Natural killer cell (primary cell): ENCODE results near the gene SELE. TPM values are rescaled to one million over a fixed set of nuclear protein-coding genes. Genes with fewer than 3 reads are reported as not detected.

Experiments used
- ATAC-seq, 3 donors: fragments of 150-1000 bp in 2 of 3; fragments of 200-7000 bp in 1 of 3; cut with Tn5 transposase; 1 replicate in 1 of 3; 2 replicates in 2 of 3; pipeline ENCODE4 v1.10.0; 2021; ENCODE audit warnings: mild to moderate bottlenecking in 2 of 3, moderate library complexity in 2 of 3
- DNase-seq, 2 donors: peaks; one replicate each; pipeline versions ENCODE4 v3.0.0 to v3.0.0-alpha.2; 2013 to 2021; ENCODE audit warnings: mixed read lengths in 1 of 2
- H3K27ac ChIP-seq: one replicate; pipeline ENCODE4 v1.5.1; 2013; ENCODE audit warnings: mild to moderate bottlenecking, low read length
- H3K27me3 ChIP-seq: one replicate; pipeline ENCODE4 v1.6.1; 2013; ENCODE audit warnings: low read length; ENCODE audit not compliant: control insufficient read depth, insufficient read depth
- H3K36me3 ChIP-seq: one replicate; pipeline ENCODE4 v1.6.1; 2013; ENCODE audit warnings: low read length; ENCODE audit not compliant: control insufficient read depth, insufficient read depth
- H3K4me1 ChIP-seq: one replicate; pipeline ENCODE4 v1.6.1; 2013; ENCODE audit warnings: low read length; ENCODE audit not compliant: control insufficient read depth, insufficient read depth
- H3K4me3 ChIP-seq: one replicate; pipeline ENCODE4 v1.5.1; 2013; ENCODE audit warnings: low read length
- H3K9me3 ChIP-seq: one replicate; pipeline ENCODE4 v1.6.1; 2013; ENCODE audit warnings: low read length; ENCODE audit not compliant: control insufficient read depth, insufficient read depth
- H3K27ac Mint-ChIP-seq, 2 donors: one replicate each; pipeline ENCODE4 v1.8.0; 2022; ENCODE audit warnings: mild to moderate bottlenecking in 2 of 2, mixed read lengths in 2 of 2, moderate library complexity in 1 of 2
- H3K27me3 Mint-ChIP-seq, 2 donors: one replicate each; pipeline ENCODE4 v1.8.0; 2022; ENCODE audit warnings: low read depth in 2 of 2, mixed read lengths in 2 of 2
- H3K36me3 Mint-ChIP-seq: one replicate; pipeline ENCODE4 v1.8.0; 2022; ENCODE audit warnings: mixed read lengths
- H3K4me1 Mint-ChIP-seq, 2 donors: one replicate each; pipeline ENCODE4 v1.8.0; 2022; ENCODE audit warnings: mixed read lengths in 2 of 2
- H3K4me3 Mint-ChIP-seq: one replicate; pipeline ENCODE4 v1.8.0; 2022; ENCODE audit warnings: mild to moderate bottlenecking, moderate library complexity, mixed read lengths
- H3K9me3 Mint-ChIP-seq, 2 donors: one replicate each; pipeline ENCODE4 v1.8.0; 2022; ENCODE audit warnings: mixed read lengths in 2 of 2
- CTCF ChIP-seq: fragments of 200-600 bp; IDR thresholded peaks from one replicate; pipeline ENCODE4 v1.8.0; 2022; ENCODE audit warnings: antibody characterized with exemption
- WGBS: methylation state at CpG from one replicate; pipeline ENCODE4 v1.1.7; 2013; ENCODE audit warnings: missing lambda C conversion rate; ENCODE audit not compliant: insufficient coverage; 5-methylcytosine and 5-hydroxymethylcytosine counted together
- intact Hi-C: fragments of 100-400 bp; cut with micrococcal nuclease; formaldehyde crosslinking; loops from one replicate; pipeline ENCODE4 v1.14.2; 2022
- total RNA-seq, 4 donors: library from RNA; stranded (reverse); fragments of 120-200 nt in 1 of 4; gene quantifications; one replicate each; pipeline versions ENCODE4 v1.2.3 to v1.2.4, GENCODE V29; 2013 to 2022

Gene SELE
- total RNA-seq, 3 donors from 2014 or later (not counting 1 experiment from before 2014, with no cell fraction given) = not detected

DNA sequence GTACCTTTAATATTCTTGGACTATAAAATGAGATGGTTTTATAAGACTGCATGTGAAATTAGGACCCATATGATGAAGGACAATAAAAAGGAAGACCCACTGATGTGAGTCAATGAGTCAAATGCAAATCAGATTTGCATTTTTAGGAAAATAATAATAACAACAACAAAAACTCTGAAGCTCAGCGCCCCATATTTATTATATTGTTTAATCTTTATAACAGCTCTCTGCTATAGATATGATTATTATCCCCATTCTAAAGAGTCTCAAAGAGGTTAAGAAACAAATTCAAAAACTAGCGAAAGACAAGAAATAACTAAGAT, 21.6 kb downstream of the SELE start:
- H3K4me1 Mint-ChIP-seq = peaks cover 28 to 32% of the 10 kb centered on the region in 2 donors
- Histone ChIP-seq H3K27me3 (no peaks in the 10 kb centered on the region), H3K9me3 (no peaks in the 10 kb centered on the region), H3K27ac (no peak overlapping the region), H3K4me1 (peaks cover 4% of the 10 kb centered on the region), H3K4me3 (no peak overlapping the region), H3K36me3 (peaks cover 12% of the 10 kb centered on the region)
- intact Hi-C loops = loop anchor here (1.0 to 10.0 kb wide), 4 partner anchors 103 to 162 kb away; partner anchors contain the start of gene F5
- WGBS = 100% methylated on average over 1 of the region's 2 CpGs
- DNase-seq = no peak
- peaks cover 8 to 18% of the 10 kb centered on the region in 2 donors for H3K27me3 Mint-ChIP-seq
- H3K36me3 Mint-ChIP-seq = peaks cover 9% of the 10 kb centered on the region
- no peaks in the 10 kb centered on the region for H3K9me3 Mint-ChIP-seq
- peak; percentile 26 for TF ChIP-seq CTCF
- H3K4me3 Mint-ChIP-seq = peak overlapping the region; percentile 77
- H3K27ac Mint-ChIP-seq = peak overlapping the region; percentile 27 to 63
- no peak for ATAC-seq

DNA sequence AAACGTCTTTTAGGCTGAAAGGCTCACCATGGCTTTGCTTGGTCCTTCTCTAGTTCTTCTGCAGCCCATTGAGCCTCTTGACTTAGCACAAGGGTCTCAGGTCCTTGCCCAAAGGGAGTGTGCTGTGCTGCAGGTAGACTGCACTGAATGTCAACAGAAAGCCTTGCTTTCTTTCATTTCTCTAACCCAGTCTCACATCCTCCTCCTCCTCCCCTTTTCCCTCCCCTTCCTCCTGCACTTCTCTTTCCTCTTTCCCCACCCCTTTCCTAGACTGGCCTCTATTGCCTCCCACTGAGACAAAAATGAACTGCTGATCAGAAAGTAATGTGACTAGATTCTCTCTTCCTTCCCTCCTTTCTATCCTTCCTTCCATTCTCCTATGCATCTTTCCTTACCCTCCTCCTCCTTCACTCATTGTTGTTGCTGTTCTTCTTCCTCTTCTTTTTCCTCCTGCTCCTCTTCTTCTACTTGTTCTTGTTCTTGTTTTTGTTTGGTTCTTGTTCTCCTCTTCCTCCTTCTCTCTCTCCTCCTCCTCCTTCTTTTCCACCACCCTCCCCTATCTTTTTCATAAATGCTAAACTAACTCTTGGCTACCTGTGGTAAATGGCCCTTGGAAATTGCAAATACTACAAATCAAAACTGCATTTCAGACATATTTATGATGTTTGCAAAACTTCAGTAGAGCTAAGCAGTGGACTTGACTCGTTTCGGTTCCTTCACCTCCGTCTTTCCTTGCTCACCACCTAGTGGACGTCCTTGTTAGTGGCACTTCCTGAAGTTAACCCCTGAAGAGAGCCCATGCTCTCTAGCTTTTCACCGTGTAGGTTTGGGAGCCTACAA, 22.2 kb downstream of the SELE start, which contains the start of gene SELL:
TSS of gene SELL (minus strand) at position 152 of the 840 bp plus-strand sequence. CDS start at position 30, 122 bp downstream.
- Histone ChIP-seq H3K27ac (peak within 1 kb of the TSS; percentile 49), H3K36me3 (peaks cover 18% of the 10 kb centered on the region), H3K27me3 (no peaks in the 10 kb centered on the region), H3K4me1 (peaks cover 4% of the 10 kb centered on the region), H3K9me3 (no peaks in the 10 kb centered on the region), H3K4me3 (peak within 1 kb of the TSS; percentile 55)
- H3K4me1 Mint-ChIP-seq = peaks cover 32 to 38% of the 10 kb centered on the region in 2 donors
- intact Hi-C loops = loop anchor here (1.0 to 10.0 kb wide), 4 partner anchors 103 to 161 kb away; partner anchors contain the start of gene F5
- H3K36me3 Mint-ChIP-seq = peaks cover 13% of the 10 kb centered on the region
- WGBS = under 1% methylated on average over 6 of the region's 6 CpGs
- peak within 1 kb of the TSS; percentile 27 to 90 for H3K27ac Mint-ChIP-seq
- ATAC-seq = peak; percentile 89 to 93 (median 91)
- peak; percentile 61 to 91 for DNase-seq
- peaks cover 8 to 18% of the 10 kb centered on the region in 2 donors for H3K27me3 Mint-ChIP-seq
- H3K9me3 Mint-ChIP-seq = no peaks in the 10 kb centered on the region
- H3K4me3 Mint-ChIP-seq = peak within 1 kb of the TSS; percentile 77
- peak; percentile 93 for TF ChIP-seq CTCF

DNA sequence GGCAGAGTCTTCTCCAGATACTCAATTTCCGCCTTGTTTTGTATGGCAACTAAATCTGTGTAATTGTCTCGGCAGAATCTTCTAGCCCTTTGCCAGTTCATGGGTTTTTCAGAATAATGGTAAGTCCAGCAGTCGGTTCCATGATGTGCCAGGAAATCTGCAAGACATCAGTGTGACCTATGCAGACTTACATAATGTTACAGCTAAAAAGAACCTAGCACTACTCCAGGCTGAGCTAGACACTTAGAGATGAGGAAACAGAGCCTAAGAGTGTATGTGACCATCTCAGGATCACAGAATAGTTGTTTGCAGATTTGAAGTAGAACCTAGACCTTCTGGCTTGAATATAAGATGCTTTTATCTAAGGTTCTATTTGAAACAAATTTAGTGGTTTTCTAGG, 25.2 kb downstream of the SELE start:
- Histone ChIP-seq H3K9me3 (no peaks in the 10 kb centered on the region), H3K4me1 (peaks cover 7% of the 10 kb centered on the region), H3K4me3 (peak overlapping the region; percentile 55), H3K36me3 (peaks cover 48% of the 10 kb centered on the region), H3K27me3 (no peaks in the 10 kb centered on the region), H3K27ac (peak overlapping the region; percentile 30)
- peak overlapping the region; percentile 77 for H3K4me3 Mint-ChIP-seq
- TF ChIP-seq CTCF = no peak
- peak overlapping the region; percentile 84 to 95 for H3K27ac Mint-ChIP-seq
- peaks cover 0 to 3% of the 10 kb centered on the region in 2 donors for H3K27me3 Mint-ChIP-seq
- peak in 1 of 2 donors; percentile 37 for DNase-seq
- ATAC-seq = peak; percentile 50 to 60 (median 51)
- H3K9me3 Mint-ChIP-seq = no peaks in the 10 kb centered on the region
- peaks cover 57 to 64% of the 10 kb centered on the region in 2 donors for H3K4me1 Mint-ChIP-seq
- 39% methylated on average over 3 of the region's 3 CpGs for WGBS
- intact Hi-C loops = loop anchor here (2.0 kb wide), 1 partner anchor 16 kb away; no protein-coding TSS in a partner anchor
- H3K36me3 Mint-ChIP-seq = peaks cover 38% of the 10 kb centered on the region
